T-cell (primary cell): ENCODE data around the gene SPOCD1. TPM values are rescaled to one million over a fixed set of nuclear protein-coding genes. Genes with fewer than 3 reads are reported as not detected.
A peak's percentile ranks its signal among the peaks of the same experiment; 100 is the strongest.

Source experiments
- ATAC-seq, 4 experiments: fragments of 200-7000 bp in 3 of 4; fragments of 150-1000 bp in 1 of 4; cut with Tn5 transposase; replicated peaks in 1 of 4; 1 replicate in 3 of 4; 2 replicates in 1 of 4; pipeline ENCODE4 v1.10.0; 2021; ENCODE audit warnings: moderate library complexity in 3 of 4, mild to moderate bottlenecking in 2 of 4, moderate number of reproducible peaks in 1 of 4
- CTCF ChIA-PET, 2 donors: fragments of 300-600 bp; sonication (Branson Sonifier 250); formaldehyde crosslinking; loops; one replicate each; lab custom pipeline; 2022; ENCODE audit warnings: antibody characterized with exemption in 2 of 2; lab: Charles Lee
- POLR2A ChIA-PET, 2 donors: fragments of 300-600 bp; sonication (Branson Sonifier 250); formaldehyde crosslinking; loops; one replicate each; lab custom pipeline; 2022; ENCODE audit warnings: antibody characterized with exemption in 2 of 2; lab: Charles Lee
- DNase-seq, 35 experiments: peaks; one replicate each; pipeline versions ENCODE4 v3.0.0 to v3.0.0-alpha.2; 2013 to 2023
- H3K27ac ChIP-seq: one replicate; pipeline ENCODE4 v1.5.1; 2013; ENCODE audit warnings: low read length
- H3K27me3 ChIP-seq, 2 experiments: replicated peaks in 1 of 2; 1 replicate in 1 of 2; 2 replicates in 1 of 2; pipeline versions ENCODE4 v1.6.1 to v1.7.0; 2013; ENCODE audit warnings: low read length in 1 of 2, mixed read lengths in 1 of 2; ENCODE audit not compliant: control insufficient read depth in 2 of 2, insufficient read depth in 2 of 2; ENCODE audit errors: extremely low read depth in 1 of 2
- H3K36me3 ChIP-seq, 2 donors: 1 replicate in 1 of 2; 2 replicates in 1 of 2; pipeline versions ENCODE4 v1.6.1 to v1.7.0; 2013; ENCODE audit warnings: low read length in 1 of 2; ENCODE audit not compliant: control insufficient read depth in 2 of 2, insufficient read depth in 1 of 2; ENCODE audit errors: extremely low read depth in 1 of 2
- H3K4me1 ChIP-seq, 2 experiments: 1 replicate in 1 of 2; 2 replicates in 1 of 2; pipeline versions ENCODE4 v1.6.1 to v1.7.0; 2013; ENCODE audit warnings: low read length in 2 of 2, mixed read lengths in 1 of 2; ENCODE audit not compliant: insufficient read depth in 2 of 2, control insufficient read depth in 1 of 2; ENCODE audit errors: extremely low read depth in 1 of 2
- H3K4me3 ChIP-seq, 2 donors: 1 replicate in 1 of 2; 2 replicates in 1 of 2; pipeline versions ENCODE4 v1.5.1 to v1.7.0; 2013; ENCODE audit warnings: mild to moderate bottlenecking in 2 of 2, low read length in 1 of 2, moderate library complexity in 1 of 2; ENCODE audit not compliant: control insufficient read depth in 1 of 2; ENCODE audit errors: extremely low read depth in 1 of 2
- H3K9me3 ChIP-seq: 2 replicates; pipeline ENCODE4 v1.7.0; 2013
- H3K27ac Mint-ChIP-seq, 2 donors: one replicate each; pipeline ENCODE4 v1.8.0; 2020 to 2021; ENCODE audit warnings: mild to moderate bottlenecking in 2 of 2, mixed read lengths in 2 of 2
- H3K27me3 Mint-ChIP-seq, 2 donors: one replicate each; pipeline ENCODE4 v1.8.0; 2021 to 2022; ENCODE audit warnings: mixed read lengths in 2 of 2
- H3K36me3 Mint-ChIP-seq: one replicate; pipeline ENCODE4 v1.8.0; 2021; ENCODE audit warnings: mixed read lengths
- H3K4me1 Mint-ChIP-seq, 3 donors: one replicate each; pipeline ENCODE4 v1.8.0; 2020 to 2022; ENCODE audit warnings: mixed read lengths in 3 of 3, mild to moderate bottlenecking in 1 of 3
- H3K4me3 Mint-ChIP-seq, 3 donors: one replicate each; pipeline ENCODE4 v1.8.0; 2020 to 2022; ENCODE audit warnings: mild to moderate bottlenecking in 3 of 3, mixed read lengths in 3 of 3, moderate library complexity in 3 of 3
- H3K9me3 Mint-ChIP-seq, 3 donors: one replicate each; pipeline ENCODE4 v1.8.0; 2020 to 2022; ENCODE audit warnings: mixed read lengths in 3 of 3
- WGBS: methylation state at CpG from one replicate; pipeline ENCODE4 v1.1.5; 2013; ENCODE audit warnings: missing lambda C conversion rate; ENCODE audit not compliant: insufficient coverage; 5-methylcytosine and 5-hydroxymethylcytosine counted together
- total RNA-seq, 35 experiments: library from RNA in 6 of 35; stranded (reverse) in 6 of 35; fragments of 120-200 nt in 1 of 35; gene quantifications; one replicate each; pipeline versions ENCODE4 v1.2.1 to v1.2.4 and lab custom pipeline; 2013 to 2026

SPOCD1 gene
- total RNA-seq, 5 donors from 2014 or later (not counting 1 experiment from before 2014, with no cell fraction given), result not detected

GRCh38 chr1:31807273-31808048 is 8.4 kb downstream of the SPOCD1 start:
- Histone ChIP-seq H3K4me1 (no peaks in the 10 kb centered on the region), H3K36me3 (no peaks in the 10 kb centered on the region), H3K9me3 (no peaks in the 10 kb centered on the region), H3K4me3 (no peak overlapping the region), H3K27ac (no peak overlapping the region), H3K27me3 (no peaks in the 10 kb centered on the region)
- Mint-ChIP-seq H3K36me3 (no peaks in the 10 kb centered on the region), H3K27ac (no peak overlapping the region), H3K9me3 (no peaks in the 10 kb centered on the region), H3K4me3 (no peak overlapping the region), H3K4me1 (peaks cover 5 to 12% (median 11%) of the 10 kb centered on the region in 3 donors), H3K27me3 (no peaks in the 10 kb centered on the region)
- ATAC-seq (no peak), DNase-seq (no peak)
- no CpG with 5 or more reads among the region's 4 CpGs for WGBS
- ChIA-PET CTCF (interaction anchor here in 1 of 2 donors (0.7 kb wide), 1 partner anchor 153 kb away, joined by 3 read pairs; no protein-coding TSS in a partner anchor), POLR2A (no interaction called here)

- ChIA-PET CTCF (interaction anchor here in 1 of 2 donors (1.2 kb wide), 1 partner anchor 159 kb away, joined by 5 read pairs; no protein-coding TSS in a partner anchor), POLR2A (interaction anchor here in 1 of 2 donors (0.6 kb wide), 1 partner anchor 10 kb away, joined by 3 read pairs; no protein-coding TSS in a partner anchor)
- H3K36me3 ChIP-seq, result no peaks in the 10 kb centered on the region
- H3K27ac ChIP-seq, result no peak overlapping the region
- H3K27me3 ChIP-seq, result peaks cover 0 to under 1% of the 10 kb centered on the region in 2 experiments
- H3K27me3 Mint-ChIP-seq, result peaks cover 0 to 4% of the 10 kb centered on the region in 2 donors
- H3K27ac Mint-ChIP-seq, result peak overlapping the region in 1 of 2 donors; percentile 16
- no peaks in the 10 kb centered on the region for H3K9me3 Mint-ChIP-seq
- no peaks in the 10 kb centered on the region for H3K4me1 ChIP-seq
- no peaks in the 10 kb centered on the region for H3K9me3 ChIP-seq
- H3K4me3 Mint-ChIP-seq, result no peak overlapping the region
- DNase-seq (no peak), ATAC-seq (no peak)
- H3K4me3 ChIP-seq, result no peak overlapping the region
- peaks cover 5 to 13% (median 11%) of the 10 kb centered on the region in 3 donors for H3K4me1 Mint-ChIP-seq
- WGBS, result 79% methylated on average over 4 of the region's 6 CpGs
- H3K36me3 Mint-ChIP-seq, result no peaks in the 10 kb centered on the region
Observed at GRCh38 chr1:31805318-31805717, 10.5 kb downstream of the SPOCD1 start.

GRCh38 chr1:31804098-31804497 is 11.7 kb downstream of the SPOCD1 start:
- ChIA-PET POLR2A (interaction anchor here (0.6 to 1.1 kb wide), 2 partner anchors 31 to 149 kb away, joined by 3 read pairs; no protein-coding TSS in a partner anchor), CTCF (interaction anchor here (0.6 to 1.6 kb wide), 4 partner anchors 13 to 203 kb away, joined by 4 read pairs; no protein-coding TSS in a partner anchor)
- no peaks in the 10 kb centered on the region for H3K36me3 Mint-ChIP-seq
- no peaks in the 10 kb centered on the region for H3K4me1 ChIP-seq
- no peak overlapping the region for H3K27ac ChIP-seq
- H3K4me3 Mint-ChIP-seq, result no peak overlapping the region
- peaks cover 5 to 13% (median 11%) of the 10 kb centered on the region in 3 donors for H3K4me1 Mint-ChIP-seq
- H3K9me3 Mint-ChIP-seq, result no peaks in the 10 kb centered on the region
- peaks cover 0 to 4% of the 10 kb centered on the region in 2 donors for H3K27me3 Mint-ChIP-seq
- H3K27ac Mint-ChIP-seq, result no peak overlapping the region
- WGBS, result no CpG with 5 or more reads among the region's 1 CpG
- DNase-seq (no peak), ATAC-seq (no peak)
- no peak overlapping the region for H3K4me3 ChIP-seq
- H3K36me3 ChIP-seq, result no peaks in the 10 kb centered on the region
- H3K9me3 ChIP-seq, result no peaks in the 10 kb centered on the region
- H3K27me3 ChIP-seq, result peaks cover 0 to 10% of the 10 kb centered on the region in 2 experiments

- H3K27me3 Mint-ChIP-seq, result peaks cover 0 to 4% of the 10 kb centered on the region in 2 donors
- H3K36me3 Mint-ChIP-seq, result no peaks in the 10 kb centered on the region
- DNase-seq (no peak), ATAC-seq (no peak)
- Histone ChIP-seq H3K36me3 (no peaks in the 10 kb centered on the region), H3K4me1 (no peaks in the 10 kb centered on the region), H3K27me3 (peaks cover 0 to 15% of the 10 kb centered on the region in 2 experiments), H3K9me3 (no peaks in the 10 kb centered on the region), H3K27ac (no peak overlapping the region), H3K4me3 (no peak overlapping the region)
- ChIA-PET POLR2A (interaction anchor here in 1 of 2 donors (1.1 kb wide), 1 partner anchor 32 kb away, joined by 3 read pairs; no protein-coding TSS in a partner anchor), CTCF (interaction anchor here (0.6 to 1.6 kb wide), 5 partner anchors 12 to 203 kb away, joined by 4 to 5 read pairs (median 4); no protein-coding TSS in a partner anchor)
- WGBS, result no CpG with 5 or more reads among the region's 2 CpGs
- H3K9me3 Mint-ChIP-seq, result no peaks in the 10 kb centered on the region
- peaks cover 5 to 13% (median 11%) of the 10 kb centered on the region in 3 donors for H3K4me1 Mint-ChIP-seq
- no peak overlapping the region for H3K4me3 Mint-ChIP-seq
- peak overlapping the region in 1 of 2 donors; percentile 34 for H3K27ac Mint-ChIP-seq
Observed at GRCh38 chr1:31803610-31804009, 12.2 kb downstream of the SPOCD1 start.

GRCh38 chr1:31802190-31803150 is 13.4 kb downstream of the SPOCD1 start:
- Histone ChIP-seq H3K4me1 (no peaks in the 10 kb centered on the region), H3K4me3 (no peak overlapping the region), H3K36me3 (no peaks in the 10 kb centered on the region), H3K27me3 (peaks cover 0 to 27% of the 10 kb centered on the region in 2 experiments), H3K27ac (no peak overlapping the region), H3K9me3 (no peaks in the 10 kb centered on the region)
- Mint-ChIP-seq H3K27ac (peak overlapping the region; percentile 36 to 57), H3K27me3 (peaks cover 4 to 8% of the 10 kb centered on the region in 2 donors), H3K36me3 (no peaks in the 10 kb centered on the region), H3K9me3 (no peaks in the 10 kb centered on the region), H3K4me1 (peaks cover 5 to 13% (median 11%) of the 10 kb centered on the region in 3 donors), H3K4me3 (peak overlapping the region; percentile 41 to 57 (median 54))
- ATAC-seq (no peak), DNase-seq (no peak)
- CTCF ChIA-PET, result no interaction called here
- POLR2A ChIA-PET, result no interaction called here
- WGBS, result 82% methylated on average over 4 of the region's 13 CpGs

GRCh38 chr1:31801458-31801857 is 14.4 kb downstream of the SPOCD1 start:
- ATAC-seq (no peak), DNase-seq (no peak)
- Histone ChIP-seq H3K27ac (no peak overlapping the region), H3K27me3 (peaks cover 0 to 35% of the 10 kb centered on the region in 2 experiments), H3K36me3 (no peaks in the 10 kb centered on the region), H3K4me1 (no peaks in the 10 kb centered on the region), H3K9me3 (no peaks in the 10 kb centered on the region), H3K4me3 (no peak overlapping the region)
- CTCF ChIA-PET, result no interaction called here
- no peak overlapping the region for H3K4me3 Mint-ChIP-seq
- no CpG with 5 or more reads among the region's 1 CpG for WGBS
- POLR2A ChIA-PET, result no interaction called here
- peaks cover 5 to 13% (median 11%) of the 10 kb centered on the region in 3 donors for H3K4me1 Mint-ChIP-seq
- peaks cover 4 to 11% of the 10 kb centered on the region in 2 donors for H3K27me3 Mint-ChIP-seq
- no peak overlapping the region for H3K27ac Mint-ChIP-seq
- H3K36me3 Mint-ChIP-seq, result no peaks in the 10 kb centered on the region
- no peaks in the 10 kb centered on the region for H3K9me3 Mint-ChIP-seq
